ENCODE measurements around the gene PEX26. TPM values are rescaled to one million over a fixed set of nuclear protein-coding genes. Genes with fewer than 3 reads are reported as not detected.
"Not testable (repeated sequence)": the region's sequence is repeated elsewhere in the genome, so short reads cannot be mapped to it uniquely, and the experiment has no call there.

The PEX26 gene
- total and polyA plus RNA-seq, 2 experiments from 2014 or later: 5.4 to 45.5 TPM

DNA sequence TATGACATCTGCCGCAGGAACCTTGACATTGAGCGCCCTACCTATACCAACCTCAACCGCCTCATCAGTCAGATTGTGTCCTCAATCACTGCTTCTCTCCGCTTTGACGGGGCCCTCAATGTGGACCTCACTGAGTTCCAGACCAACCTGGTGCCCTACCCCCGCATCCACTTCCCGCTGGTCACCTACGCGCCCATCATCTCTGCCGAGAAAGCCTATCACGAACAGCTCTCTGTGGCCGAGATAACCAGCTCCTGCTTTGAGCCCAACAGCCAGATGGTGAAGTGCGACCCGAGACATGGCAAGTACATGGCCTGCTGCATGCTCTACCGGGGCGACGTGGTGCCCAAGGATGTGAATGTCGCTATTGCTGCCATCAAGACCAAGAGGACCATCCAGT, 48.8 kb downstream of the PEX26 start:
- no peak for DNase-seq (ENCODE audit: low read depth in 1 of 2, low spot score in 1 of 2)
- H3K27ac ChIP-seq: no peak overlapping the region
- H3K4me3 ChIP-seq: no peak overlapping the region
- no peaks in the 10 kb centered on the region for H3K9me3 ChIP-seq (ENCODE audit: low read depth)
- H3K36me3 ChIP-seq: no peaks in the 10 kb centered on the region
- TF ChIP-seq CTCF (IDR thresholded peaks at IDR 0.05; ENCODE audit: low read depth, low read length): no peak
- no peaks in the 10 kb centered on the region for H3K27me3 ChIP-seq
- no peaks in the 10 kb centered on the region for H3K4me1 ChIP-seq (ENCODE audit: low read depth)

- TF ChIP-seq CTCF (IDR thresholded peaks at IDR 0.05; ENCODE audit: low read depth, low read length): no peak
- Histone ChIP-seq H3K9me3 (ENCODE audit: low read depth) (no peaks in the 10 kb centered on the region), H3K4me3 (no peak overlapping the region), H3K27me3 (no peaks in the 10 kb centered on the region), H3K27ac (no peak overlapping the region), H3K36me3 (no peaks in the 10 kb centered on the region), H3K4me1 (ENCODE audit: low read depth) (no peaks in the 10 kb centered on the region)
- no peak for DNase-seq (ENCODE audit: low read depth in 1 of 2, low spot score in 1 of 2)
Measured at GRCh38 chr22:18130018-18130417, 52.2 kb downstream of the PEX26 start.

DNA sequence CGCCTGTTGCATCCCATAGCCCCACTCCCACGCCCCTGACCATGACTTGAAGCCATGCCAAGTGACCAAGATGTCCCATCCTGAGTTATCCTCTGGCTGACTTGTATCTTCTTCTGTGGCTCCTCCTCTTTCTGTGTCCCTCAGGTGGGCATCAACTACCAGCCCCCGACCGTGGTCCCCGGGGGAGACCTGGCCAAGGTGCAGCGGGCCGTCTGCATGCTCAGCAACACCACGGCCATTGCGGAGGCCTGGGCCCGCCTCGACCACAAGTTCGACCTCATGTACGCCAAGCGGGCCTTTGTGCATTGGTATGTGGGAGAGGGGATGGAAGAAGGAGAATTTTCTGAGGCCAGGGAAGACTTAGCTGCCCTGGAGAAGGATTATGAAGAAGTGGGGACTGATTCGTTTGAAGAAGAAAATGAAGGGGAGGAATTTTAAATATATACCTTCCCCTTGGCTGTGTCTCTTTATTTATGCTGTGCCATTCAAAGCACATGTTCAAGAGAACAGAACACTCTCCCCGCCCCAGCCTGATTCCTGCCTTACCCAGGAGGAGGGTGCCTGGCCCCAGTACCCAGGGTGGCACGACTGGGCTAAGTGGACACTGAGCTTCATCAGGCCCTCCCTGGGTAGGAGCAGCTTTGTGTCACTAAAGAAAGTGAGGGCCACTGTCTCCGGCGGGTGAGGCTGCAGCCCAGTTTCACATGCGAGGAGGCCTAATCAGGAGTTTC, 53.1 kb downstream of the PEX26 start:
- TF ChIP-seq CTCF (IDR thresholded peaks at IDR 0.05; ENCODE audit: low read depth, low read length): no peak
- no peaks in the 10 kb centered on the region for H3K4me1 ChIP-seq (ENCODE audit: low read depth)
- no peak for DNase-seq (ENCODE audit: low read depth in 1 of 2, low spot score in 1 of 2)
- no peaks in the 10 kb centered on the region for H3K9me3 ChIP-seq (ENCODE audit: low read depth)
- H3K36me3 ChIP-seq: no peaks in the 10 kb centered on the region
- no peak overlapping the region for H3K27ac ChIP-seq
- no peaks in the 10 kb centered on the region for H3K27me3 ChIP-seq
- no peak overlapping the region for H3K4me3 ChIP-seq

GRCh38 chr22:18133452-18133851, 55.7 kb downstream of the PEX26 start:
- Histone ChIP-seq H3K36me3 (no peaks in the 10 kb centered on the region), H3K4me1 (ENCODE audit: low read depth) (no peaks in the 10 kb centered on the region), H3K27ac (no peak overlapping the region), H3K4me3 (no peak overlapping the region), H3K27me3 (no peaks in the 10 kb centered on the region), H3K9me3 (ENCODE audit: low read depth) (no peaks in the 10 kb centered on the region)
- no peak for TF ChIP-seq CTCF (IDR thresholded peaks at IDR 0.05; ENCODE audit: low read depth, low read length)
- peak in 1 of 2 donors; percentile 80 for DNase-seq (ENCODE audit: low read depth in 1 of 2, low spot score in 1 of 2)

GRCh38 chr22:18136563-18137320, 59.0 kb downstream of the PEX26 start:
- no peak for DNase-seq (ENCODE audit: low read depth in 1 of 2, low spot score in 1 of 2)
- Histone ChIP-seq H3K27me3 (no peaks in the 10 kb centered on the region), H3K4me3 (no peak overlapping the region), H3K4me1 (ENCODE audit: low read depth) (no peaks in the 10 kb centered on the region), H3K27ac (no peak overlapping the region), H3K9me3 (ENCODE audit: low read depth) (no peaks in the 10 kb centered on the region), H3K36me3 (no peaks in the 10 kb centered on the region)
- no peak for TF ChIP-seq CTCF (IDR thresholded peaks at IDR 0.05; ENCODE audit: low read depth, low read length)

DNA sequence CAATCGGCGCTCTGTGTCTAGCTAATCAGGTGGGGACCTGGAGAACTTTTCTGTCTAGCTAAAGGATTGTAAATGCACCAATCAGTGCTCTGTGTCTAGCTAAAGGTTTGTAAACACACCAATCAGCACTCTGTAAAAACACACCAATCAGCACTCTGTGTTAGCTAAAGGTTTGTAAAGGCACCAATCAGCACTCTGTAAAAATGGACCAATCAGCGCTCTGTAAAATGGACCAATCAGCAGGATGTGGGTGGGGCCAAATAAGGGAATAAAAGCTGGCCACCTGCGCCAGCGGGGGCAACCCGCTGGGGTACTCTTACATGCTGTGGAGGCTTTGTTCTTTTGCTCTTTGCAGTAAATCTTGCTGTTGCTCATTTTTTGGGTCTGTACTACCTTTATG, 63.2 kb downstream of the PEX26 start:
- H3K27me3 ChIP-seq; H3K9me3 ChIP-seq (ENCODE audit: low read depth); H3K36me3 ChIP-seq; H3K4me1 ChIP-seq (ENCODE audit: low read depth); H3K27ac ChIP-seq; DNase-seq (ENCODE audit: low read depth in 1 of 2, low spot score in 1 of 2); H3K4me3 ChIP-seq: not testable (repeated sequence)

All from cardiac muscle cell (in vitro differentiated cells and primary cell).